Liver (tissue), 9 donors: ENCODE measurements around the gene PGAP6. TPM values are rescaled to one million over a fixed set of nuclear protein-coding genes. Genes with fewer than 3 reads are reported as not detected.
A peak's percentile ranks its signal among the peaks of the same experiment; 100 is the strongest.

Source experiments
- DNase-seq: peaks from one replicate; pipeline ENCODE4 v3.0.0-alpha.2; 2017; ENCODE audit warnings: low spot score
- H3K27ac ChIP-seq, 2 donors: one replicate each; pipeline ENCODE4 v1.7.0; 2013; ENCODE audit warnings: inconsistent platforms in 2 of 2, low read length in 2 of 2, control low read depth in 1 of 2, low read depth in 1 of 2, mild to moderate bottlenecking in 1 of 2
- H3K27me3 ChIP-seq, 4 donors: one replicate each; pipeline versions ENCODE4 v1.6.1 to v1.7.0; 2013; ENCODE audit warnings: low read length in 3 of 4, inconsistent platforms in 1 of 4, mild to moderate bottlenecking in 1 of 4, moderate library complexity in 1 of 4; ENCODE audit not compliant: control insufficient read depth in 4 of 4, insufficient read depth in 4 of 4
- H3K36me3 ChIP-seq, 4 donors: one replicate each; pipeline versions ENCODE4 v1.6.1 to v1.7.0; 2013; ENCODE audit warnings: low read length in 3 of 4, mild to moderate bottlenecking in 3 of 4, low read depth in 1 of 4, moderate library complexity in 1 of 4; ENCODE audit not compliant: control insufficient read depth in 4 of 4, insufficient read depth in 3 of 4
- H3K4me1 ChIP-seq, 4 donors: one replicate each; pipeline versions ENCODE4 v1.6.1 to v1.7.0; 2013; ENCODE audit warnings: low read length in 3 of 4, mild to moderate bottlenecking in 3 of 4, moderate library complexity in 1 of 4; ENCODE audit not compliant: control insufficient read depth in 4 of 4, insufficient read depth in 4 of 4
- H3K4me3 ChIP-seq, 3 donors: one replicate each; pipeline versions ENCODE4 v1.6.1 to v1.7.0; 2013; ENCODE audit warnings: low read length in 3 of 3, control low read depth in 1 of 3, low read depth in 1 of 3, mild to moderate bottlenecking in 1 of 3
- H3K9ac ChIP-seq, 2 donors: one replicate each; pipeline ENCODE4 v1.7.0; 2013; ENCODE audit warnings: low read length in 2 of 2, mild to moderate bottlenecking in 2 of 2, moderate library complexity in 2 of 2, control low read depth in 1 of 2, low read depth in 1 of 2
- H3K9me3 ChIP-seq, 4 donors: one replicate each; pipeline versions ENCODE4 v1.6.1 to v1.7.0; 2013; ENCODE audit warnings: low read length in 3 of 4; ENCODE audit not compliant: control insufficient read depth in 4 of 4
- EGR1 ChIP-seq, 2 donors: IDR thresholded peaks; 2 replicates each; pipeline ENCODE4 v1.6.1; 2016 to 2018; ENCODE audit warnings: antibody characterized with exemption in 2 of 2, low read depth in 2 of 2
- FOXA1 ChIP-seq: IDR thresholded peaks from 2 replicates; pipeline ENCODE4 v1.6.1; 2016; ENCODE audit warnings: antibody characterized with exemption
- GABPA ChIP-seq, 2 donors: IDR thresholded peaks in 1 of 2; conservative IDR thresholded peaks in 1 of 2; 2 replicates each; pipeline ENCODE4 v1.6.1; 2016; ENCODE audit warnings: antibody characterized with exemption in 2 of 2, mild to moderate bottlenecking in 1 of 2, moderate library complexity in 1 of 2
- HNF4A ChIP-seq, 2 donors: conservative IDR thresholded peaks; 2 replicates each; pipeline ENCODE4 v1.6.1; 2016; ENCODE audit warnings: antibody characterized with exemption in 2 of 2, mild to moderate bottlenecking in 2 of 2
- JUND ChIP-seq, 2 donors: IDR thresholded peaks; 2 replicates each; pipeline ENCODE4 v1.6.1; 2016; ENCODE audit warnings: antibody characterized with exemption in 2 of 2
- NR2F2 ChIP-seq: IDR thresholded peaks from 2 replicates; pipeline ENCODE4 v1.6.1; 2016; ENCODE audit warnings: antibody characterized with exemption
- RAD21 ChIP-seq, 2 donors: IDR thresholded peaks; 2 replicates each; pipeline ENCODE4 v1.6.1; 2016; ENCODE audit warnings: antibody characterized with exemption in 2 of 2, mild to moderate bottlenecking in 2 of 2
- RXRA ChIP-seq, 2 donors: IDR thresholded peaks; 2 replicates each; pipeline ENCODE4 v1.6.1; 2017 to 2018; ENCODE audit warnings: antibody characterized with exemption in 2 of 2, mild to moderate bottlenecking in 1 of 2
- SP1 ChIP-seq: IDR thresholded peaks from 2 replicates; pipeline ENCODE4 v1.6.1; 2018; ENCODE audit warnings: antibody characterized with exemption, mild to moderate bottlenecking
- TAF1 ChIP-seq: conservative IDR thresholded peaks from 2 replicates; pipeline ENCODE4 v1.6.1; 2016; ENCODE audit warnings: antibody characterized with exemption, mild to moderate bottlenecking
- YY1 ChIP-seq: IDR thresholded peaks from 2 replicates; pipeline ENCODE4 v1.6.1; 2016; ENCODE audit warnings: antibody characterized with exemption, mild to moderate bottlenecking
- WGBS: extraction: QIAGEN DNeasy Blood & Tissue Kit; methylation state at CpG from one replicate; pipeline ENCODE4 v1.1.7; 2013; 5-methylcytosine and 5-hydroxymethylcytosine counted together
- polyA plus RNA-seq, 2 donors: library from polyadenylated mRNA; stranded (reverse) in 1 of 2; unstranded in 1 of 2; fragments of 200-250 nt in 1 of 2; fragments of >200 nt in 1 of 2; fragmentation: Nextera tagmentation in 1 of 2; extraction: Ambion mirVana in 1 of 2; gene quantifications; one replicate each; pipeline versions ENCODE4 v1.2.1 to v1.2.3, GENCODE V29; 2013 to 2015
- total RNA-seq, 2 donors: library from RNA; depleted of rRNA; stranded (reverse); fragments of >200 nt; gene quantifications; one replicate each; pipeline ENCODE4 v1.2.3, GENCODE V29; 2014
- TF ChIP-seq, protein P1 (sequence below): IDR thresholded peaks from 2 replicates; pipeline ENCODE4 v1.6.1; 2016; ENCODE audit warnings: antibody characterized with exemption
- TF ChIP-seq, protein P2 (sequence below): fragments of 150-350 bp; IDR thresholded peaks from 2 replicates; pipeline ENCODE4 v1.5.1; 2017; ENCODE audit warnings: improper control_type of control experiment, low read depth, low read length; ENCODE audit not compliant: missing input control
- TF ChIP-seq, protein P3 (sequence below): IDR thresholded peaks from 2 replicates; pipeline ENCODE4 v1.6.1; 2016; ENCODE audit warnings: antibody characterized with exemption
- TF ChIP-seq, protein P4 (sequence below): IDR thresholded peaks from 2 replicates; pipeline ENCODE4 v1.6.1; 2016; ENCODE audit warnings: antibody characterized with exemption
- donor health status: healthy.
- donor health status: healthy.
- donor health status: healthy.
- donor health status: healthy.
- donor health status: healthy.

PGAP6 gene, protein sequence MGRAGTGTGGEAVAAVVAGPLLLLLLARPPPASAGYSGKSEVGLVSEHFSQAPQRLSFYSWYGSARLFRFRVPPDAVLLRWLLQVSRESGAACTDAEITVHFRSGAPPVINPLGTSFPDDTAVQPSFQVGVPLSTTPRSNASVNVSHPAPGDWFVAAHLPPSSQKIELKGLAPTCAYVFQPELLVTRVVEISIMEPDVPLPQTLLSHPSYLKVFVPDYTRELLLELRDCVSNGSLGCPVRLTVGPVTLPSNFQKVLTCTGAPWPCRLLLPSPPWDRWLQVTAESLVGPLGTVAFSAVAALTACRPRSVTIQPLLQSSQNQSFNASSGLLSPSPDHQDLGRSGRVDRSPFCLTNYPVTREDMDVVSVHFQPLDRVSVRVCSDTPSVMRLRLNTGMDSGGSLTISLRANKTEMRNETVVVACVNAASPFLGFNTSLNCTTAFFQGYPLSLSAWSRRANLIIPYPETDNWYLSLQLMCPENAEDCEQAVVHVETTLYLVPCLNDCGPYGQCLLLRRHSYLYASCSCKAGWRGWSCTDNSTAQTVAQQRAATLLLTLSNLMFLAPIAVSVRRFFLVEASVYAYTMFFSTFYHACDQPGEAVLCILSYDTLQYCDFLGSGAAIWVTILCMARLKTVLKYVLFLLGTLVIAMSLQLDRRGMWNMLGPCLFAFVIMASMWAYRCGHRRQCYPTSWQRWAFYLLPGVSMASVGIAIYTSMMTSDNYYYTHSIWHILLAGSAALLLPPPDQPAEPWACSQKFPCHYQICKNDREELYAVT
- 10 to 100 TPM; 34.4 to 41.7 TPM for total RNA-seq
- 10 to 100 TPM; 18.9 to 50.5 TPM for polyA plus RNA-seq

DNA sequence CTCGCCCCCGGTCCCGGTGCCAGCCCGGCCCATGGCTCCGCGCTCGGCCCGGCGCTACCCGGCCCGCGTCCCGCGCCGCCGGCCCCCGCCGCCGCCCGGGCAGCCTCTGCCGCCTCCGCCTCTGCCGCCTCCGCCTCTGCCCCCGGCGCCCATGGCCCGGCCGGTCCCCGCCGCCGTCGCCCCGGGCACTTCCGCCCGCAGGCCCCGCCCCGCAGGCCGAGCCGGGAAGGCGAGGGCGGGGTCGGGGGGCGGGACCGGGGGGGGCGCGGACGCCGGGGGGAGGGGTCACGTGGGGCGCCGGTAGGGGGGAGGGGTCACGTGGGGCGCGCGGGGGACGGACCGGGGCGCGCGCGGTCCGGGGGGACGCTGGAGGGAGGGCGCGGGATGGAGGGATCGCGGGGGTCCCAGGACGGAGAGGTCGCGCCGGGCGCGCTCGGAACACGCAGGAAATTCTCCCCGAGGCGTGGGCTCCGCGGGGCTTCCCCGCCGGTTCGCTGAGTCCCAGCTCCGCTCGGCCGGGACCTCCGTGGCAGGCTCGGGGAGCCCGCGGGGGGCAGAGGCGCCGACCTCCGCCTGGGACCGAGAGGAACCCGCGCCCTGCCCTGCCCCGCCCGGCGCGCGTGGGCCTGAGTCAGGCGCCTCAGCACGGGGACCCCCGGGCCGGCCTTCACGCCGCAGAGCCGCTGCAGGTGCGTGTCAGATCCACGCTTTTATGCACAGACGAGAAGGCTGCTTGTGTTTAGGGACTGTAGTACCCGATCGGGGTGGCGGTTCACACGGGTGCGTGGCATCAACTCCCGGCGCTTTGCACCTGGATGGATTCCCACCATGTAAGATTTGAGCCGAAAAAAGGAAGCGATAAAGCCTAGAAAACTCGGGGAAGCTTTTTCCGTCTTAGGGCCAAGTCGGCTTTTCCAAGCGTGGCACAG, at the start of gene PGAP6:
Gene PGAP6 (minus strand): TSS at position 190 of the 929 bp plus-strand sequence. CDS start 157 bp downstream, at position 33.
- TF ChIP-seq RAD21 (IDR thresholded peaks at IDR 0.05) (no peak), FOXA1 (no peak), JUND (IDR thresholded peaks at IDR 0.05) (no peak), HNF4A (conservative IDR thresholded peaks at IDR 0.05) (no peak), TAF1 (no peak), RXRA (IDR thresholded peaks at IDR 0.05) (no peak), EGR1 (IDR thresholded peaks at IDR 0.05; ENCODE audit: low read depth in 2 of 2) (no peak), SP1 (no peak), YY1 (no peak)
- TF ChIP-seq, protein P1, sequence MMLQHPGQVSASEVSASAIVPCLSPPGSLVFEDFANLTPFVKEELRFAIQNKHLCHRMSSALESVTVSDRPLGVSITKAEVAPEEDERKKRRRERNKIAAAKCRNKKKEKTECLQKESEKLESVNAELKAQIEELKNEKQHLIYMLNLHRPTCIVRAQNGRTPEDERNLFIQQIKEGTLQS: no peak
- TF ChIP-seq, protein P2, sequence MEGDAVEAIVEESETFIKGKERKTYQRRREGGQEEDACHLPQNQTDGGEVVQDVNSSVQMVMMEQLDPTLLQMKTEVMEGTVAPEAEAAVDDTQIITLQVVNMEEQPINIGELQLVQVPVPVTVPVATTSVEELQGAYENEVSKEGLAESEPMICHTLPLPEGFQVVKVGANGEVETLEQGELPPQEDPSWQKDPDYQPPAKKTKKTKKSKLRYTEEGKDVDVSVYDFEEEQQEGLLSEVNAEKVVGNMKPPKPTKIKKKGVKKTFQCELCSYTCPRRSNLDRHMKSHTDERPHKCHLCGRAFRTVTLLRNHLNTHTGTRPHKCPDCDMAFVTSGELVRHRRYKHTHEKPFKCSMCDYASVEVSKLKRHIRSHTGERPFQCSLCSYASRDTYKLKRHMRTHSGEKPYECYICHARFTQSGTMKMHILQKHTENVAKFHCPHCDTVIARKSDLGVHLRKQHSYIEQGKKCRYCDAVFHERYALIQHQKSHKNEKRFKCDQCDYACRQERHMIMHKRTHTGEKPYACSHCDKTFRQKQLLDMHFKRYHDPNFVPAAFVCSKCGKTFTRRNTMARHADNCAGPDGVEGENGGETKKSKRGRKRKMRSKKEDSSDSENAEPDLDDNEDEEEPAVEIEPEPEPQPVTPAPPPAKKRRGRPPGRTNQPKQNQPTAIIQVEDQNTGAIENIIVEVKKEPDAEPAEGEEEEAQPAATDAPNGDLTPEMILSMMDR: no peak
- TF ChIP-seq, protein P3, sequence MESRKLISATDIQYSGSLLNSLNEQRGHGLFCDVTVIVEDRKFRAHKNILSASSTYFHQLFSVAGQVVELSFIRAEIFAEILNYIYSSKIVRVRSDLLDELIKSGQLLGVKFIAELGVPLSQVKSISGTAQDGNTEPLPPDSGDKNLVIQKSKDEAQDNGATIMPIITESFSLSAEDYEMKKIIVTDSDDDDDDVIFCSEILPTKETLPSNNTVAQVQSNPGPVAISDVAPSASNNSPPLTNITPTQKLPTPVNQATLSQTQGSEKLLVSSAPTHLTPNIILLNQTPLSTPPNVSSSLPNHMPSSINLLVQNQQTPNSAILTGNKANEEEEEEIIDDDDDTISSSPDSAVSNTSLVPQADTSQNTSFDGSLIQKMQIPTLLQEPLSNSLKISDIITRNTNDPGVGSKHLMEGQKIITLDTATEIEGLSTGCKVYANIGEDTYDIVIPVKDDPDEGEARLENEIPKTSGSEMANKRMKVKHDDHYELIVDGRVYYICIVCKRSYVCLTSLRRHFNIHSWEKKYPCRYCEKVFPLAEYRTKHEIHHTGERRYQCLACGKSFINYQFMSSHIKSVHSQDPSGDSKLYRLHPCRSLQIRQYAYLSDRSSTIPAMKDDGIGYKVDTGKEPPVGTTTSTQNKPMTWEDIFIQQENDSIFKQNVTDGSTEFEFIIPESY: no peak
- TF ChIP-seq, protein P4, sequence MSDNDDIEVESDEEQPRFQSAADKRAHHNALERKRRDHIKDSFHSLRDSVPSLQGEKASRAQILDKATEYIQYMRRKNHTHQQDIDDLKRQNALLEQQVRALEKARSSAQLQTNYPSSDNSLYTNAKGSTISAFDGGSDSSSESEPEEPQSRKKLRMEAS: no peak
- WGBS: under 1% methylated on average over 123 of the region's 123 CpGs
- Histone ChIP-seq H3K27me3 (no peaks in the 10 kb centered on the region), H3K4me1 (peaks cover 0 to 26% (median 15%) of the 10 kb centered on the region in 4 donors), H3K27ac (peak within 1 kb of the TSS; percentile 35 to 59), H3K4me3 (peak within 1 kb of the TSS; percentile 69 to 87 (median 80)), H3K9ac (peak within 1 kb of the TSS; percentile 71 to 72), H3K9me3 (no peaks in the 10 kb centered on the region), H3K36me3 (peaks cover 0 to 2% (median under 1%) of the 10 kb centered on the region in 4 donors)
- DNase-seq: peak; percentile 73

DNA sequence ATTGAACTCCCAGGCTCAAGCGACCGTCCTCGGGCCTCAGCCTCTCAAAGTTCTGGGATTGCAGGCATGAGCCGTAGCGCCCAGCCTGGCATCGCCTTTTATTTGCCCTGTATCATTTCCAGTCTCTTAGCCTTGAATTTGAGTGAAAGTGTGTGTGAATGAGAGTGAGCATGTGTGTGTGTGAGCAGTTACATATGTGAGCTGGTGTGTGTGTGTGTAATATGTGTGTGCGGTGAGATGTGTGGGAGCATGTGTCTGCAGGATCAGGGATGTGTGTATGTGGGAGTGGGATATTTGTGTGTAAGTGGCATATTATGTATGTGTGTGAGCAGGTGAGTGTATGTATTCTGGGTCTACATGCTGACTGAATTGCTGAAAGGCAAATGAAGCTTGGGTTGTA, 49.1 kb upstream of the PGAP6 start:
- Histone ChIP-seq H3K4me3 (no peak overlapping the region), H3K36me3 (peaks cover 0 to 4% (median 0%) of the 10 kb centered on the region in 4 donors), H3K4me1 (peaks cover 2 to 12% (median 9%) of the 10 kb centered on the region in 4 donors), H3K9me3 (no peaks in the 10 kb centered on the region), H3K9ac (no peak overlapping the region), H3K27ac (no peak overlapping the region), H3K27me3 (no peaks in the 10 kb centered on the region)
- WGBS: 97% methylated on average over 7 of the region's 7 CpGs
- DNase-seq: no peak
- no peak for TF ChIP-seq EGR1 (IDR thresholded peaks at IDR 0.05; ENCODE audit: low read depth in 2 of 2)
- no peak for TF ChIP-seq YY1
- TF ChIP-seq GABPA (IDR thresholded peaks at IDR 0.05 in 1 of 2, conservative IDR thresholded peaks at IDR 0.05 in 1 of 2): no peak
- TF ChIP-seq, protein P1: no peak
- TF ChIP-seq NR2F2: no peak
- TF ChIP-seq RXRA (IDR thresholded peaks at IDR 0.05): no peak
